ENCODE results near the gene CISD2.
"Not testable (repeated sequence)": the region's sequence is repeated elsewhere in the genome, so short reads cannot be mapped to it uniquely, and the experiment has no call there.

The CISD2 gene

DNA sequence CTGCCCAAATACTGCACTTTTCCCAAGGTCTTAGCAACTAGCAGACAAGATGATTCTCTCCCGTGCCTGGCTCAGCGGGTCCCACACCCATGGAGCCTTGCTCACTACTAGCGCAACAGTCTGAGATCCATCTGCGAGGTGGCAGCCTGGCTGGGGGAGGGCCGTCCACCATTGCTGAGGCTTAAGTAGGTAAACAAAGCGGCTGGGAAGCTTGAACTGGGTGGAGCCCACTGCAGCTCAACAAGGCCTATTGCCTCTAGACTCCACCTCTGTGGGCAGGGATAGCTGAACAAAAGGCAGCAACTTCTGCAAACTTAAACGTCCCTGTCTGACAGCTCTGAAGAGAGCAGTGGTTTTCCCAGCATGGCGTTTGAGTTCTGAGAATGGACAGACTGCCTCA, 50.9 kb downstream of the CISD2 start:
- not testable (repeated sequence) for DNase-seq

- no peak for DNase-seq
Measured at GRCh38 chr4:102935716-102936115, 66.9 kb downstream of the CISD2 start.

- DNase-seq, result not testable (repeated sequence)
Measured at GRCh38 chr4:102938063-102938462, 69.3 kb downstream of the CISD2 start.

Measured in suppressor macrophage (primary cell).